Measurements from ENCODE around the gene PSMG2. TPM values are rescaled to one million over a fixed set of nuclear protein-coding genes. Genes with fewer than 3 reads are reported as not detected.
A peak's percentile ranks its signal among the peaks of the same experiment; 100 is the strongest.

PSMG2 gene
- total and polyA plus RNA-seq, 2 of the 13 experiments (the other 11 are each of a cell fraction or from before 2014, with no cell fraction given) = 53.4 to 94.8 TPM

DNA sequence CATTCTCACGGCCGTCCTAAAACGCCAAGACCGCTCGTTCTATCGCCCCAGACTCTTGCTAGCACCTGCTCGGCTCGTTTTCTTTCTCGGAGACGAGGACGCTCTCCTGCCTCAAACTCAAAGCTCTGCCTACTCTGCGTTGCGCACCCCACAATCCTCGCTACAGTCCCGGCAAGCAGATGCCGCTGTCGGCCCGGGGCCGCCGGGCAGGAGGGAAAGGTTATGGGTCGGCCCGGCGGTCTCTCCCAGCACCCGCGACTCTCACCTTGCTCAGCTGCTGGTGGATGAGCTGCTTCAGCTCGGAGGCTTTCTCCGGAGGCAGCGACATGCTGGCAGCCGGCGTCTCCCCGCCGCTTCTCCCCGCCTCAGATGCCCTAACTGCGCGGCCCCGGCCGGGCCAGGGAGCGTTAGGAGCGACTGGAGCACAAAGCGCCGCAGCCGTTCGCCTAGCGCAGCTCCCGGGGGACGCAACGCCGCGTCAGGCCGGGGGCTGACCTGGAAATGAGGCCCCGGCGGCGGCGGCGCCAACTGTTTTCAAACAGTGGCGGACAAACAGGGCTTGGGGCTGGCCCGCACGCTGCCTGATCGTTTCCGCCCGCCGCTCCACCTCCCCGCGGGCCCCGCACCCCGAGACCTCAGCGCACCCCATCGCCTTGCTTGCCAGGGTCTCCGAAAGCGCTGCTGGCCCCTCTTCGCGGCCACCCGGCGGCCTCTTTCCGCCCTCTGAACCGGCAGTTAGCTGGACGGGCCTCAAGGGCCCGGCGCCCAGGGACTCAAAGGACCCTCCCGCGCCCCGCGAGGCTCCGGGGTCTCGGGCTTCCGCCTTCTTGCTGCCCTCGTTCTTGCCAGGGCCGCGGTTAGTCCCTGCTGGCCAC is at the start of gene PSMG2, which contains the start of gene CEP76 (continued):
- TF ChIP-seq MYPOP (CRISPR knock-in tag; IDR thresholded peaks at IDR 0.05) (peak; percentile 95), KMT2B (CRISPR knock-in tag; IDR thresholded peaks at IDR 0.05) (peak; percentile 99), NR1H2 (CRISPR knock-in tag; IDR thresholded peaks at IDR 0.05; ENCODE audit: borderline replicate concordance, low read depth) (no peak), POGZ (CRISPR knock-in tag; IDR thresholded peaks at IDR 0.05) (peak; percentile 72), DNMT3B (CRISPR knock-in tag; conservative IDR thresholded peaks at IDR 0.05) (peak; percentile 68; the same call in 1 of the 2 replicates), AGO2 (optimal IDR thresholded peaks at IDR 0.05; ENCODE audit: low read depth, low read length) (peak; percentile 68), ZNF781 (CRISPR knock-in tag; IDR thresholded peaks at IDR 0.05; ENCODE audit: borderline replicate concordance, not compliant biosample characterization) (no peak), HNRNPL (IDR thresholded peaks at IDR 0.05; ENCODE audit: low read depth, low read length) (peak; percentile 45; the same call in 1 of the 2 replicates), MZF1 (CRISPR knock-in tag; IDR thresholded peaks at IDR 0.05; ENCODE audit: borderline replicate concordance) (no peak), PCBP1 (IDR thresholded peaks at IDR 0.05; ENCODE audit: borderline replicate concordance, low read depth, low read length) (no peak), LCORL (IDR thresholded peaks at IDR 0.05) (no peak), LCORL (CRISPR knock-in tag; IDR thresholded peaks at IDR 0.05) (peak; percentile 62), PHF20 (CRISPR knock-in tag; IDR thresholded peaks at IDR 0.05) (peak; percentile 87), ZNF512B (CRISPR knock-in tag; IDR thresholded peaks at IDR 0.05; ENCODE audit: borderline replicate concordance) (no peak)
- TF ChIP-seq, protein P1, sequence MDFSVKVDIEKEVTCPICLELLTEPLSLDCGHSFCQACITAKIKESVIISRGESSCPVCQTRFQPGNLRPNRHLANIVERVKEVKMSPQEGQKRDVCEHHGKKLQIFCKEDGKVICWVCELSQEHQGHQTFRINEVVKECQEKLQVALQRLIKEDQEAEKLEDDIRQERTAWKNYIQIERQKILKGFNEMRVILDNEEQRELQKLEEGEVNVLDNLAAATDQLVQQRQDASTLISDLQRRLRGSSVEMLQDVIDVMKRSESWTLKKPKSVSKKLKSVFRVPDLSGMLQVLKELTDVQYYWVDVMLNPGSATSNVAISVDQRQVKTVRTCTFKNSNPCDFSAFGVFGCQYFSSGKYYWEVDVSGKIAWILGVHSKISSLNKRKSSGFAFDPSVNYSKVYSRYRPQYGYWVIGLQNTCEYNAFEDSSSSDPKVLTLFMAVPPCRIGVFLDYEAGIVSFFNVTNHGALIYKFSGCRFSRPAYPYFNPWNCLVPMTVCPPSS (IDR thresholded peaks at IDR 0.05) = no peak
- TF ChIP-seq, protein P2, sequence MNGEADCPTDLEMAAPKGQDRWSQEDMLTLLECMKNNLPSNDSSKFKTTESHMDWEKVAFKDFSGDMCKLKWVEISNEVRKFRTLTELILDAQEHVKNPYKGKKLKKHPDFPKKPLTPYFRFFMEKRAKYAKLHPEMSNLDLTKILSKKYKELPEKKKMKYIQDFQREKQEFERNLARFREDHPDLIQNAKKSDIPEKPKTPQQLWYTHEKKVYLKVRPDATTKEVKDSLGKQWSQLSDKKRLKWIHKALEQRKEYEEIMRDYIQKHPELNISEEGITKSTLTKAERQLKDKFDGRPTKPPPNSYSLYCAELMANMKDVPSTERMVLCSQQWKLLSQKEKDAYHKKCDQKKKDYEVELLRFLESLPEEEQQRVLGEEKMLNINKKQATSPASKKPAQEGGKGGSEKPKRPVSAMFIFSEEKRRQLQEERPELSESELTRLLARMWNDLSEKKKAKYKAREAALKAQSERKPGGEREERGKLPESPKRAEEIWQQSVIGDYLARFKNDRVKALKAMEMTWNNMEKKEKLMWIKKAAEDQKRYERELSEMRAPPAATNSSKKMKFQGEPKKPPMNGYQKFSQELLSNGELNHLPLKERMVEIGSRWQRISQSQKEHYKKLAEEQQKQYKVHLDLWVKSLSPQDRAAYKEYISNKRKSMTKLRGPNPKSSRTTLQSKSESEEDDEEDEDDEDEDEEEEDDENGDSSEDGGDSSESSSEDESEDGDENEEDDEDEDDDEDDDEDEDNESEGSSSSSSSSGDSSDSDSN (CRISPR knock-in tag; IDR thresholded peaks at IDR 0.05) = peak; percentile 99

Measured in HepG2 (cell line).